ENCODE results near the gene TMEM229B. TPM values are rescaled to one million over a fixed set of nuclear protein-coding genes. Genes with fewer than 3 reads are reported as not detected.

Gene TMEM229B
- total and polyA plus RNA-seq, 4 donors, result 0.40 to 2.0 (median 1.6) TPM

DNA sequence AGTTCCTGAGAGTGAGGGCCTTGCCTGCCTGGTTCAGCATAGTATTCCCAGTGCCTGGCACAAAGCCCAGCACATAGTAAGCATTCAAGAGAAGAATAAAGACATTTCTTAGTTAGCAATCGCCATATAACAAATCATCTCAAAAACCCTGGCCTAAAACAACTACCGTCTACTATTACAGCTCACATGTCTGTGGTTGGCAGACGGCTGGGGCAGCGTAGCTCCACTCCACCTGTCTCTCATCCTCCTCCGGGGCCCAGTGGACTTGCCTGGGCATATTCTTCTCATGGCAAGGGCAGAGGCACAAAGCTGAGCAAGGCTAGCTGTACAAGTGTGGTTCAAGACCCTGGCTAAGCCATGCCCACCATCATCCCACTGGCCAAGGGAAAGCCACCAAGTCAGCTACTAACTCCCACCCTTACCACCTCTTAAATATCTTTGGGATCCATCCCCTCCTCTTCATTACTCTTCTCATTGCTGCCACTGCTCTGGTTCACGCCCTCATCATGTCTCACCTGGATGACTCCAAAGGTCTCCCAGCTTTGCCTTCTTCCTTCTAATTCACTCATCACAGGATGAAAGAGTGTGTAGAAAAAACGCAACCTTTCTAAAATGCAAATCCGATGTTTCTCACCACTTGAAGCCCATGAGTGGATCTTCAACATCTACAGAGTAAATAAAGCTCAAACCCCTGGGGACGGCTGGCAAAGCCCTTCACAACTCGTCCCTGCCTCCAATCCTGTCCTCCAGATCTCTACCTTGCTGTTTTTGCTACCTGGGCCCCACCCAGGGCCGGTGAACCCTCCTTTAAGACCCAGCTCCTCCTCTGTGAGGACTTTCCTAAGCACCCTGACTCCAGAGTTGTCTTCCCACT, 10.4 kb downstream of the TMEM229B start:
- H3K4me3 ChIP-seq (ENCODE audit: low read depth in 1 of 3, low read length in 3 of 3), result no peak overlapping the region
- no peaks in the 10 kb centered on the region for H3K4me1 ChIP-seq (ENCODE audit: control insufficient read depth in 4 of 4, insufficient read depth in 4 of 4, low read length in 3 of 4)
- no peaks in the 10 kb centered on the region for H3K27me3 ChIP-seq (ENCODE audit: control insufficient read depth in 4 of 4, insufficient read depth in 4 of 4, low read length in 3 of 4)
- WGBS, result 88% methylated on average over 11 of the region's 11 CpGs
- no peak for DNase-seq (ENCODE audit: low spot score)
- TF ChIP-seq HNF4G (IDR thresholded peaks at IDR 0.05) (no peak), JUND (IDR thresholded peaks at IDR 0.05) (no peak), FOXA1 (IDR thresholded peaks at IDR 0.05) (no peak), SP1 (IDR thresholded peaks at IDR 0.05) (no peak), HNF4A (conservative IDR thresholded peaks at IDR 0.05) (no peak), NR2F2 (IDR thresholded peaks at IDR 0.05) (no peak), GABPA (IDR thresholded peaks at IDR 0.05 in 1 of 2, conservative IDR thresholded peaks at IDR 0.05 in 1 of 2) (no peak), FOXA2 (IDR thresholded peaks at IDR 0.05) (no peak), RAD21 (IDR thresholded peaks at IDR 0.05) (no peak), YY1 (IDR thresholded peaks at IDR 0.05) (no peak), RXRA (IDR thresholded peaks at IDR 0.05) (no peak), EGR1 (IDR thresholded peaks at IDR 0.05; ENCODE audit: low read depth in 2 of 2) (no peak), TAF1 (conservative IDR thresholded peaks at IDR 0.05) (no peak)
- TF ChIP-seq, protein P1, sequence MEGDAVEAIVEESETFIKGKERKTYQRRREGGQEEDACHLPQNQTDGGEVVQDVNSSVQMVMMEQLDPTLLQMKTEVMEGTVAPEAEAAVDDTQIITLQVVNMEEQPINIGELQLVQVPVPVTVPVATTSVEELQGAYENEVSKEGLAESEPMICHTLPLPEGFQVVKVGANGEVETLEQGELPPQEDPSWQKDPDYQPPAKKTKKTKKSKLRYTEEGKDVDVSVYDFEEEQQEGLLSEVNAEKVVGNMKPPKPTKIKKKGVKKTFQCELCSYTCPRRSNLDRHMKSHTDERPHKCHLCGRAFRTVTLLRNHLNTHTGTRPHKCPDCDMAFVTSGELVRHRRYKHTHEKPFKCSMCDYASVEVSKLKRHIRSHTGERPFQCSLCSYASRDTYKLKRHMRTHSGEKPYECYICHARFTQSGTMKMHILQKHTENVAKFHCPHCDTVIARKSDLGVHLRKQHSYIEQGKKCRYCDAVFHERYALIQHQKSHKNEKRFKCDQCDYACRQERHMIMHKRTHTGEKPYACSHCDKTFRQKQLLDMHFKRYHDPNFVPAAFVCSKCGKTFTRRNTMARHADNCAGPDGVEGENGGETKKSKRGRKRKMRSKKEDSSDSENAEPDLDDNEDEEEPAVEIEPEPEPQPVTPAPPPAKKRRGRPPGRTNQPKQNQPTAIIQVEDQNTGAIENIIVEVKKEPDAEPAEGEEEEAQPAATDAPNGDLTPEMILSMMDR (IDR thresholded peaks at IDR 0.05; ENCODE audit: low read depth, low read length, missing input control), result no peak
- TF ChIP-seq, protein P2, sequence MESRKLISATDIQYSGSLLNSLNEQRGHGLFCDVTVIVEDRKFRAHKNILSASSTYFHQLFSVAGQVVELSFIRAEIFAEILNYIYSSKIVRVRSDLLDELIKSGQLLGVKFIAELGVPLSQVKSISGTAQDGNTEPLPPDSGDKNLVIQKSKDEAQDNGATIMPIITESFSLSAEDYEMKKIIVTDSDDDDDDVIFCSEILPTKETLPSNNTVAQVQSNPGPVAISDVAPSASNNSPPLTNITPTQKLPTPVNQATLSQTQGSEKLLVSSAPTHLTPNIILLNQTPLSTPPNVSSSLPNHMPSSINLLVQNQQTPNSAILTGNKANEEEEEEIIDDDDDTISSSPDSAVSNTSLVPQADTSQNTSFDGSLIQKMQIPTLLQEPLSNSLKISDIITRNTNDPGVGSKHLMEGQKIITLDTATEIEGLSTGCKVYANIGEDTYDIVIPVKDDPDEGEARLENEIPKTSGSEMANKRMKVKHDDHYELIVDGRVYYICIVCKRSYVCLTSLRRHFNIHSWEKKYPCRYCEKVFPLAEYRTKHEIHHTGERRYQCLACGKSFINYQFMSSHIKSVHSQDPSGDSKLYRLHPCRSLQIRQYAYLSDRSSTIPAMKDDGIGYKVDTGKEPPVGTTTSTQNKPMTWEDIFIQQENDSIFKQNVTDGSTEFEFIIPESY (IDR thresholded peaks at IDR 0.05), result no peak
- TF ChIP-seq, protein P3, sequence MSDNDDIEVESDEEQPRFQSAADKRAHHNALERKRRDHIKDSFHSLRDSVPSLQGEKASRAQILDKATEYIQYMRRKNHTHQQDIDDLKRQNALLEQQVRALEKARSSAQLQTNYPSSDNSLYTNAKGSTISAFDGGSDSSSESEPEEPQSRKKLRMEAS (IDR thresholded peaks at IDR 0.05), result no peak
- TF ChIP-seq, protein P4, sequence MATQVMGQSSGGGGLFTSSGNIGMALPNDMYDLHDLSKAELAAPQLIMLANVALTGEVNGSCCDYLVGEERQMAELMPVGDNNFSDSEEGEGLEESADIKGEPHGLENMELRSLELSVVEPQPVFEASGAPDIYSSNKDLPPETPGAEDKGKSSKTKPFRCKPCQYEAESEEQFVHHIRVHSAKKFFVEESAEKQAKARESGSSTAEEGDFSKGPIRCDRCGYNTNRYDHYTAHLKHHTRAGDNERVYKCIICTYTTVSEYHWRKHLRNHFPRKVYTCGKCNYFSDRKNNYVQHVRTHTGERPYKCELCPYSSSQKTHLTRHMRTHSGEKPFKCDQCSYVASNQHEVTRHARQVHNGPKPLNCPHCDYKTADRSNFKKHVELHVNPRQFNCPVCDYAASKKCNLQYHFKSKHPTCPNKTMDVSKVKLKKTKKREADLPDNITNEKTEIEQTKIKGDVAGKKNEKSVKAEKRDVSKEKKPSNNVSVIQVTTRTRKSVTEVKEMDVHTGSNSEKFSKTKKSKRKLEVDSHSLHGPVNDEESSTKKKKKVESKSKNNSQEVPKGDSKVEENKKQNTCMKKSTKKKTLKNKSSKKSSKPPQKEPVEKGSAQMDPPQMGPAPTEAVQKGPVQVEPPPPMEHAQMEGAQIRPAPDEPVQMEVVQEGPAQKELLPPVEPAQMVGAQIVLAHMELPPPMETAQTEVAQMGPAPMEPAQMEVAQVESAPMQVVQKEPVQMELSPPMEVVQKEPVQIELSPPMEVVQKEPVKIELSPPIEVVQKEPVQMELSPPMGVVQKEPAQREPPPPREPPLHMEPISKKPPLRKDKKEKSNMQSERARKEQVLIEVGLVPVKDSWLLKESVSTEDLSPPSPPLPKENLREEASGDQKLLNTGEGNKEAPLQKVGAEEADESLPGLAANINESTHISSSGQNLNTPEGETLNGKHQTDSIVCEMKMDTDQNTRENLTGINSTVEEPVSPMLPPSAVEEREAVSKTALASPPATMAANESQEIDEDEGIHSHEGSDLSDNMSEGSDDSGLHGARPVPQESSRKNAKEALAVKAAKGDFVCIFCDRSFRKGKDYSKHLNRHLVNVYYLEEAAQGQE (IDR thresholded peaks at IDR 0.05), result no peak
- no peaks in the 10 kb centered on the region for H3K9me3 ChIP-seq (ENCODE audit: control insufficient read depth in 4 of 4, low read length in 3 of 4)
- no peaks in the 10 kb centered on the region for H3K36me3 ChIP-seq (ENCODE audit: control insufficient read depth in 4 of 4, insufficient read depth in 3 of 4, low read depth in 1 of 4, low read length in 3 of 4)
- H3K27ac ChIP-seq (ENCODE audit: low read depth in 1 of 2, low read length in 2 of 2), result no peak overlapping the region
- H3K9ac ChIP-seq (ENCODE audit: low read depth in 1 of 2, low read length in 2 of 2), result no peak overlapping the region

All from liver (tissue), 9 donors.